Measurements from ENCODE around the gene ANKDD1A. TPM values are rescaled to one million over a fixed set of nuclear protein-coding genes. Genes with fewer than 3 reads are reported as not detected.

ANKDD1A gene
- total RNA-seq, 4 donors from 2014 or later: 5.9 to 18.5 (median 7.5) TPM

- ATAC-seq (ENCODE audit: low FRiP score) (no peak), DNase-seq (ENCODE audit: low spot score) (no peak)
- TF ChIP-seq CTCF (IDR thresholded peaks at IDR 0.05): no peak
Measured at GRCh38 chr15:64921711-64922110, 10.0 kb downstream of the ANKDD1A start.

GRCh38 chr15:64923546-64923945, 11.8 kb downstream of the ANKDD1A start:
- ATAC-seq (ENCODE audit: low FRiP score): no peak
- no peak for DNase-seq (ENCODE audit: low spot score)
- no peak for TF ChIP-seq CTCF (IDR thresholded peaks at IDR 0.05)

GRCh38 chr15:64925335-64926330, 13.9 kb downstream of the ANKDD1A start:
- no peak for ATAC-seq (ENCODE audit: low FRiP score)
- TF ChIP-seq CTCF (IDR thresholded peaks at IDR 0.05): no peak
- DNase-seq (ENCODE audit: low spot score): no peak

GRCh38 chr15:64926661-64927060, 15.0 kb downstream of the ANKDD1A start:
- ATAC-seq (ENCODE audit: low FRiP score): no peak
- TF ChIP-seq CTCF (IDR thresholded peaks at IDR 0.05): no peak
- no peak for DNase-seq (ENCODE audit: low spot score)

- ATAC-seq (ENCODE audit: low FRiP score) (no peak), DNase-seq (ENCODE audit: low spot score) (no peak)
- no peak for TF ChIP-seq CTCF (IDR thresholded peaks at IDR 0.05)
Measured at GRCh38 chr15:64928626-64929220, 17.0 kb downstream of the ANKDD1A start.

GRCh38 chr15:64930019-64930652, 18.4 kb downstream of the ANKDD1A start:
- TF ChIP-seq CTCF (IDR thresholded peaks at IDR 0.05): no peak
- no peak for DNase-seq (ENCODE audit: low spot score)
- ATAC-seq (ENCODE audit: low FRiP score): no peak
